ENCODE data around the gene IDUA.
A peak's percentile ranks its signal among the peaks of the same experiment; 100 is the strongest.
"Not testable (repeated sequence)": the region's sequence is repeated elsewhere in the genome, so short reads cannot be mapped to it uniquely, and the experiment has no call there.

Gene IDUA

DNA sequence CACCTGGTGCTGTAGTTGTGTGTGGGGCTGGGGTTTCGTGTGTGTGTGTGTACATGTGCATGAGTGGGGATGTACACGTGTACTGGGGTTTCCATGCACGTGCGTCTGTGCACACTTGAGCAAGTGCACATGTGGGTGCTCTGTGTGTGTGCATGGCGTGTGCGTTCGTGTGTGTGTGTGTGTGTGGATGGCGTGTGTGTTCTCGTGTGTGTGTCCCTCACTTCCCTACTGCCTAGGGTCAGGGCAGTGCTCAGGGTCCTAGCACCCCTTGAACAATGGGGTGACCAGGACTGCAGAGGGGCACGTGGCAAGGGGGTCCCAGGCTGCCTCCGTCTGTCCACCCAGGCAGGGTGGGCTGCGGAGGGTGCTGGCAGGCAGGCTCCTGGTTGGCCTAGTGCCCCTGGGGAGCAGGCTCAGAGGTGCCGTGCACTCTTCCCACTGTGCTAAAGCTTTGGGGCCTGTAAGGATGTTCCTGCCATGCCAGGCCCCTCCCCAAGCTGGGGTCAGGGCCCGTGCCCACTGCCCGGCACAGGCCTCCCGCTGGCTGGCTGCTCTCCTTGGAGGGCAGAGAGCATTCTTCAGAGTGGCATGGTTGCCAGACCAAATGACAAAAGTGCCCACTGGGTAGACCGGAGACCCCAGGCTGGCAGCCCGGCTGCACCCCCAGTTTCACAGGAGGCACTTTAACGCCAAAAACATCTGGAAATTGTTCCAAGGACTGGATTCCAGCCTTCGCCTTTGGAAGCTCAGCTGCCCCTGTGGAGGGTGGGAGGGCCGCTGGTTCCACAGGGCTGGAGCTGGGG, 53.7 kb downstream of the IDUA start:
- no peaks in the 10 kb centered on the region for H3K27me3 ChIP-seq (ENCODE audit: insufficient read depth, low read length)
- no peak overlapping the region for H3K4me3 ChIP-seq (ENCODE audit: low read length)
- peak overlapping the region; percentile 66 for H2AFZ ChIP-seq (ENCODE audit: low read depth, low read length)
- no peaks in the 10 kb centered on the region for H3K9me3 ChIP-seq (ENCODE audit: low read length)
- peaks cover 54% of the 10 kb centered on the region for H3K4me1 ChIP-seq (ENCODE audit: insufficient read depth, low read length)
- no peaks in the 10 kb centered on the region for H3K36me3 ChIP-seq (ENCODE audit: insufficient read depth, low read length)

DNA sequence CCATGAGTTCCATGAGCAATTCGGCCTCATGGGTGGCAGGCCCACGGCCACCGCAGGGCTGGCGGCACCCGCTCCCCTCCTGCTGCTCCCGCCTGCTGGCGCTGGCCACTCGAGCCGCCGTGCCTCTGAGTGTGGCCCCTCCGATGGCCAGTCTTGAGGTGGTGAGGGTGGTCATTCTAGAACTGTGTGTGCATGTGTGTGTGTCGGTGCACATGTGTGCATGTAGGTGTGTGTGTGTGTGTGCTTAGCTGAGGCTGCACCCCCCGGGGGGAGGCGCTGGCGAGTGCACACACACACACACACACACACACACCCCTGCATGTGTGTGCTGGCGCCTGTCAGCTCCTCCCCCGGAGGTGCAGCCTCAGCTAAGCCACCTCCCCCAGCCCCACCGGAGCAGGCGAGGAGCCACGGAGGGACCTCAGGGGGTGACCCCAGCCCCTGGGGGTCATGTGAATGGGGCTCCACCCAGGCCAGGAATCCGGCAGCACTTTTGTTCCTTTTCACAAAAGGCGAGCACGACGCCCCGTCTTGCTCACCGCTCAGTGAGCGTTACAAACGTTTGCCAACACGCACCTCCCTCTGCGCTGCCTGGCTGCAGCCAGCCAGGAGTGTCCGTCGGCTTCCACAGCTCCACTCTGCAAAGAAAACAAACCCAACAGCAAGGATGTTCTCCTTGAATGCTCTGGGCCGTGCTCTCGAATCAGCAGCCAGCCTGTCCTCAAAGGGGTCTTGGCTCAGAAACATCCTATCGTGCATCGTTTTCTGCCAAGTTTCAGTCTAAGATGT, 54.5 kb downstream of the IDUA start:
- Histone ChIP-seq H2AFZ (ENCODE audit: low read depth, low read length) (peak overlapping the region; percentile 66), H3K4me3 (ENCODE audit: low read length) (peak overlapping the region; percentile 14), H3K36me3 (ENCODE audit: insufficient read depth, low read length) (no peaks in the 10 kb centered on the region), H3K4me1 (ENCODE audit: insufficient read depth, low read length) (peaks cover 51% of the 10 kb centered on the region), H3K27me3 (ENCODE audit: insufficient read depth, low read length) (no peaks in the 10 kb centered on the region), H3K9me3 (ENCODE audit: low read length) (no peaks in the 10 kb centered on the region)

DNA sequence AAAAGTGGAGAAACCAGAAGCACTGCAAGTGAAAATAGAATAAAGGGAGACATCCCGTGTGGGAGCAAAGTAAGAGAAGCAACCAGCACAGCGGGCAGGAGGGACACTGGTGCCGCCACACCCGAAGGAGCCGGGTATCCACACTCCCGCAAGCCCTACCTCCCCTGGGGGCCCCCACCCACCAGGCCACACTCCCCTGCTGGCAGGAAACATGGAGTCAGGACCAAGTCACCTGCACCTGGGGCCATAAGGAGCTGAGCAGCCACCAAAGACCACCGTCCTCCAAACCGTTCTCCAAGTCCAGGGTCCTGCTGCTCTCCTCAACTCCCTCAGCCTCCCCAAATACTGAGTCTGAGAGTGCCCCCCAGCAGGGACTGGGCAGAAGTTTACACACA, 55.1 kb downstream of the IDUA start:
- no peaks in the 10 kb centered on the region for H3K9me3 ChIP-seq (ENCODE audit: low read length)
- H2AFZ ChIP-seq (ENCODE audit: low read depth, low read length): peak overlapping the region; percentile 66
- peaks cover 45% of the 10 kb centered on the region for H3K4me1 ChIP-seq (ENCODE audit: insufficient read depth, low read length)
- H3K4me3 ChIP-seq (ENCODE audit: low read length): no peak overlapping the region
- H3K27me3 ChIP-seq (ENCODE audit: insufficient read depth, low read length): no peaks in the 10 kb centered on the region
- H3K36me3 ChIP-seq (ENCODE audit: insufficient read depth, low read length): no peaks in the 10 kb centered on the region

DNA sequence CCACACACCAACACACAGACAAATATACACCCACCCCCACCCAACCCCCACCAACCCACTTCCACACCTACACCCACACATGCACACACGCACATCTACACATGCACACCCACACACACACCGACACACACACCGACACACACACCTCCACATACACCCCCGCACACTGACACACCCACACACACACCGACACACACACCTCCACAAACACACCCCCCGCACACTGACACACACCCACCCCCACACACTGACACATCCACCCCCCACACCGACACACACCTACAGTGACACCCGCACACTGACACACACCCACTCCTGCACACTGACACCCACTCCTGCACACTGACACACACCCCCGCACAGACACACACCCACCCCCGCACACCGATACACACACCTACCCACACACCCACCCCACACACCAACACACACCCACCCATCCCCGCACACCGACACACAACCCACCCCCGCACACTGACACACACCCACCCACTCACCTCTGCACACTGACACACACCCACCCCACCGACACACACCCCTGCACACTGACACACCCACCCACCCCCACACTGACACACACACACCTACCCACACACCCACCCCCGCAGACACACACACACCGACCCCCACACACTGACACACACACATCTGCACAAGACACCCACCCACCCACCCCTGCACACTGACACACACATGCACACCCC, 55.7 kb downstream of the IDUA start:
- Histone ChIP-seq H3K4me3 (ENCODE audit: low read length) (no peak overlapping the region), H3K27me3 (ENCODE audit: insufficient read depth, low read length) (no peaks in the 10 kb centered on the region), H2AFZ (ENCODE audit: low read depth, low read length) (no peak overlapping the region), H3K36me3 (ENCODE audit: insufficient read depth, low read length) (no peaks in the 10 kb centered on the region), H3K4me1 (ENCODE audit: insufficient read depth, low read length) (peaks cover 40% of the 10 kb centered on the region), H3K9me3 (ENCODE audit: low read length) (no peaks in the 10 kb centered on the region)

DNA sequence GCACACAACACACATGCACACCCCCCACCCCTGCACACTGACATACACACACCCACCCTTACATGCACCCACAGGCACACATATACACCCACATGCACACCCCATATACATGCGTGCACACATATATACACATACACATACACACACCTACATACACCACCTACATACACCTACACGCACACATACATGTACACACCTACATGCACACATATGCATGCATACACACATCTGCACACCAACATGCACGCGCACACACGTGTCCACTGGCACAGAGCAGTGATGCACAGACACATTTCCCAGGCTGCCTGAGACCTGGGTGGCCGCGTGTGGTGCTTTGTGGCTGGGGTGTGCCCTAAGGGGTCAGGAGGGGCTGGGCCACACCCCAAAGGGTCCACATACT, 56.3 kb downstream of the IDUA start:
- Histone ChIP-seq H3K4me1 (ENCODE audit: insufficient read depth, low read length) (peaks cover 33% of the 10 kb centered on the region), H3K36me3 (ENCODE audit: insufficient read depth, low read length) (no peaks in the 10 kb centered on the region), H3K9me3 (ENCODE audit: low read length) (no peaks in the 10 kb centered on the region)

DNA sequence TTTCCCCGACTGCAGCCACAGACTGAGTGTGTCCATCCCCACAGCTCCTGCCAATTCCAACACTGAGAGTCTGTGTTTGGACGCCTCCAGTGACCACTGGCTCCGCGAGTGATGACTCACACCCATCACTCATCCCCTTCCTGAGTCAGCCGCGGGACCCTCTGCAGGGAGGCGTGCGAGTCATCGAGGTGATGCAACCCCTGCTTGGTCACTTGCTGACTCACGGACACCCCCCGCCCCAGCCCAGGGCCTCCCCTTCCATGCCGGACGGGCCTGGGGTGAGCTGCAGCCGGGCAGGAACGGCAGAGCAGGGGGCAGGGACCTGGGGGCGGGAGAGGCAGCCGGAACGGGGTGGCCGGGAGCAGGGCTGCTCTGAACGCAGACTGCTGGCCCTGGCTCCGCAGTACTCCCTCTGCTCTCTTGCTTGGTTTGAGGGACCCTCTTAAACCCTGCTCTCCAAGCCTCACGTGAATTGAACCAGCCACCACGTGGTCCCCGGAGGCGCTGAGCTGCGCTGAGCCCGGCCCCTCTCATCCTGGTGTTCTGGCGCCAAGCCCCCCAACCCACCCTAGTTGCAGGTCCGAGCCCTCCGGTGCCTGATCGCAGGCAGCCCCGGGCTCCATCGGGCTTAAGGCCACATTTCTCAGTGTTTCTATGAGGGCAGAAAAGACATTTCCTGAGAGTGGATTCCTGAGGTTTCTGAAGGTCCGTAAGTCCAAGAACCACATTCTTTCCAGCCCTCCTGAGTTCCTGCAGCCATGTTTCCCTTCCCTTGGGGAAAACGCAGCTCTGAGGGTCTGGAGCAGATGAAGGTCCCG, 57.0 kb downstream of the IDUA start:
- Histone ChIP-seq H2AFZ (ENCODE audit: low read depth, low read length) (no peak overlapping the region), H3K4me1 (ENCODE audit: insufficient read depth, low read length) (peaks cover 28% of the 10 kb centered on the region)

More for the DNA sequence above, 56.3 kb downstream of the IDUA start:
- no peaks in the 10 kb centered on the region for H3K27me3 ChIP-seq (ENCODE audit: insufficient read depth, low read length)
- no peak overlapping the region for H2AFZ ChIP-seq (ENCODE audit: low read depth, low read length)
- no peak overlapping the region for H3K4me3 ChIP-seq (ENCODE audit: low read length)

DNA sequence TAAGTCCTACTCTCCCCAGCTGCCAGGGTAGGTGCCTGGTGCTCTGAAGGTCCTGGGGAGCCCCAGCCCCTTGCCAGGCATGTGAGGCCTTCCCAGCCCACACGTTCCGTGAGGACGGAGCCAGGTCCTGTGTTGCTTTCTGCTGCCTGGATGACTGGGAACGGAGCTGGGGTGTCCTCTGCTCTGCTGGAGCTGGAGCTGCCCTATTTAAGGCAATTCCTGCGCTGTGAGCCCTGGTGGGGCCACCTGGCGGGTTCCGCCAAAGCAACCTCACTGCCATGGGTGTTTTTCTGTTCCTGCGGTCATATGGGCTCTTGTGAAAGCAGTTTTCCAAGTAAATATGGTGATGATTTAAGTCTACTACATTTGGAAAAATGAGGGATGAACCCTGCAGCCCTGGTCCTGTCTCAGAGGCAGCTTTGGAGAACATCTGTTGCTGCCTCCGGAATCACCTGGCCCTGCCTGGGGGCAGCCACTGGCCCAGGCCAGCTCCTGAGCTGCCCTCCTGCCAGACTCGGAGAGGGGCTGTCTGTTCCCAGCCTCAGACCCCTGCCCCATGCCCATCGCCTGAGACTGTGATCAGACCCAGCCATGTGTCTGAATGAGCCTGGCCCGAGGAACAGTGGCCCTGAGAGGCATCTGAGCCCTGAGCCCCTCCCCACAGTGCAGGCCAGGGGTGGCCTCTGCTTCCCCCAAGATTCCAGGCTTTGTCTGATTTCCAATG, 57.8 kb downstream of the IDUA start:
- Histone ChIP-seq H3K4me3 (ENCODE audit: low read length) (no peak overlapping the region), H3K4me1 (ENCODE audit: insufficient read depth, low read length) (peaks cover 24% of the 10 kb centered on the region), H3K36me3 (ENCODE audit: insufficient read depth, low read length) (no peaks in the 10 kb centered on the region), H3K9me3 (ENCODE audit: low read length) (no peaks in the 10 kb centered on the region), H3K27me3 (ENCODE audit: insufficient read depth, low read length) (no peaks in the 10 kb centered on the region), H2AFZ (ENCODE audit: low read depth, low read length) (no peak overlapping the region)

More for the DNA sequence above, 57.0 kb downstream of the IDUA start:
- Histone ChIP-seq H3K9me3 (ENCODE audit: low read length) (no peaks in the 10 kb centered on the region), H3K27me3 (ENCODE audit: insufficient read depth, low read length) (no peaks in the 10 kb centered on the region), H3K4me3 (ENCODE audit: low read length) (no peak overlapping the region), H3K36me3 (ENCODE audit: insufficient read depth, low read length) (no peaks in the 10 kb centered on the region)

DNA sequence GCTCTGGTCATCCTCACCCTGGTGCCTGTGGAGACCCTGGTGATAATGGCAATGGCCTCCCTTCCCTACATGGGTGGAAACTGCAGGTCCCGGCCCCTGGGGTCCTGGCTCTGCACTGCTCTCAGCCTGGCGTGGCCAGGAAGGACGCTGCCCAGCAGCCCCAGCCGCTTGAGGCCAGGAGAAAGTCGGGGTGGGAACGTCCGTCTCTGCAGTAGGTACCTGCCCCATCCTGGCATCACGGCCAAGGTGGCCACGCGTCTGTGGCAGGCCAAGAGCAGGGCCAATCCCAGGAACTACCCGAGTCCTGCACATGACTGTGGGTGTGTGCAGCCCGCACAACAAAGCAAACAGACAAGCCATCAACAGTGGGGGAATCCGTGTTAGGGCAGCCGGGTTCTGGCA, 58.4 kb downstream of the IDUA start:
- Histone ChIP-seq H3K27me3 (ENCODE audit: insufficient read depth, low read length) (no peaks in the 10 kb centered on the region), H2AFZ (ENCODE audit: low read depth, low read length) (no peak overlapping the region), H3K4me1 (ENCODE audit: insufficient read depth, low read length) (peaks cover 24% of the 10 kb centered on the region), H3K9me3 (ENCODE audit: low read length) (no peaks in the 10 kb centered on the region), H3K36me3 (ENCODE audit: insufficient read depth, low read length) (no peaks in the 10 kb centered on the region), H3K4me3 (ENCODE audit: low read length) (no peak overlapping the region)

DNA sequence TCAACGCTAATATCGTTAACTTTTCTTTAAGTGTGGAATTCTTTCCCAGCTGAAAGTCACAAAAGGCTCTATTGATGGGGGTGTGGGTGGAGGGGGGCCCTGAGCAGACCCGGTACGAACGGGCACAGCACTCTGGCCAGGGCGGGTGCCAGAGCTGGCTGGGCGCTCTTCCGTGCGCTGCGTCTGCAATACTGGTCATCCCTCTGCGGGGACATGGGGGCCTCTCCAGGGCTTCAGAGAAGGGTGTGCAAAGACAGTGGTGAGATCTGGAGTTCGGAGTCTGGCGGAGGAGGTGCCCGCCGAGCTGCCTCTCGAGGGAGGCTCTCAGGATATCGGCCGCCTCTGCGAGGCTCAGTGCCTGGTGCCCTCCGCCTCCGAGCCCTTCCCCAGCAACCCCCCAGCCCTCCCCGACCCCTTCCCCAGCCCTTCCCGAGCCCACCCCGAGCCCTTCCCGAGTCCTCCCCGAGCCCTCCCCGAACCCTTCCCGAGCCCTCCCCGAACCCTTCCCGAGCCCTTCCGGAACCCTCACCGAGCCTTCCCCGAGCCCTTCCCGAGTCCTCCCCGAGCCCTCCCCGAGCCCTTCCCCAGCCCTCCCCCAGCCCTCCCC, 58.9 kb downstream of the IDUA start:
- Histone ChIP-seq H3K9me3 (ENCODE audit: low read length) (no peaks in the 10 kb centered on the region), H3K4me1 (ENCODE audit: insufficient read depth, low read length) (peaks cover 23% of the 10 kb centered on the region), H3K4me3 (ENCODE audit: low read length) (no peak overlapping the region), H2AFZ (ENCODE audit: low read depth, low read length) (no peak overlapping the region), H3K27me3 (ENCODE audit: insufficient read depth, low read length) (no peaks in the 10 kb centered on the region), H3K36me3 (ENCODE audit: insufficient read depth, low read length) (no peaks in the 10 kb centered on the region)

DNA sequence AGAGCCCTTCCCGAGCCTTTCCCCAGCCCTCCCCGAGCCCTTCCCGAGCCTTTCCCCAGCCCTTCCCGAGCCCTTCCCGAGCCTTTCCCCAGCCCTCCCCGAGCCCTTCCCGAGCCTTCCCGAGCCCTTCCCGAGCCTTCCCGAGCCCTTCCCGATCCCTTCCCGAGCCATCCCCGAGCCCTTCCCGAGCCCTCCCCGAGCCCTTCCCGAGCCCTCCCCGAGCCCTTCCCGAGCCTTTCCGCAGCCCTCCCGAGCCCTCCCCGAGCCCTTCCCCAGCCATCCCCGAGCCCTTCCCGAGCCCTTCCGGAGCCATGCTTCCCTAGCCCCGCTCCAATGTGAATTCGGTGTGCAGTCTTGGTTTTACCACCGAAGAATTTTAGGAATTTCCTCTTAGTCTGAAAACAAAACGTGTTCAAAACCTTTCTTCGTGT, 59.8 kb downstream of the IDUA start:
- not testable (repeated sequence) for H3K36me3 ChIP-seq (ENCODE audit: insufficient read depth, low read length); H3K9me3 ChIP-seq (ENCODE audit: low read length); H3K27me3 ChIP-seq (ENCODE audit: insufficient read depth, low read length); H2AFZ ChIP-seq (ENCODE audit: low read depth, low read length); H3K4me3 ChIP-seq (ENCODE audit: low read length)
- H3K4me1 ChIP-seq (ENCODE audit: insufficient read depth, low read length): peaks cover 14% of the 10 kb centered on the region

DNA sequence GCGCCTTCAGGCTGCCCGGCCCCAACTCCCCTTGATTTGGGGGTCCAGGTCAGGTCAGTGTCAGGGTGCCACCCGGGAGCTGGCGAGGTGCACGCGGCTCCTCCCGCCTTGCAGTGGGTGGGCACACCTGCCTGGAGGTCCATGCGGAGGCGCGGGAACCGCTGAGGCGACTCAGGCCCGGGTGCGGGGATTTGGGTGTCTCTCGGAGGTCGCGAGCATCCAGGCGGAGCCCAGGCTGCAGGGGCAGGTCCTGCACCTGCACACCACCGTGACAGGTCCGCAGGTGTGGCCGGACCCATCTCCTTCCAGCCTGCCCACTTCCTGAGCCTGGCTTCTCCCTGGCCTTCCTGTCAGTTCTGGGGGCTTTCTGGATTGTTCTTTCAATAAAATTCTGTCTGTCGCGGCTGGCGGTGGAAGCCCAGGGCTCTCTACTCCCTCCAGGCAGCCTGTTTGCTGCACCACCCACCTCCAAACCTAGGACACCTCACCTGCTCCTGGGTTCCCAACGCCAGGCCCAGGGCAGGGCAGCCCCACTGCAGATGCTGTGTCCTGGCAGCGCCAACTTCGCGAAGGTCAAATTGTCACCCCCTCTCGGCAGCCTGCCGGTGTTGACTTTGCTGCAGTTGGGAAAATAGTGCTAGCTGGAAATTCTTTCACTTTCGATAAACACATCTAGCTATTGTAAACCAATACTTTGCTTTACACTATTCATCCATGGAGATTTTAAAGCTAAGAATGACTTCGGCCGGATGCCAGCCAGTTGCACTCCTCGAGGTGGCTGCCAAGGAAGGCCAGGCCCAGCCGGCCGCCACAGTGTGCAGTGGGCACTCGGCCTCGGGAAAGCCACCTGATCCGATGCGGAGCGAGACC, 60.5 kb downstream of the IDUA start:
- H3K27me3 ChIP-seq (ENCODE audit: insufficient read depth, low read length): peaks cover 9% of the 10 kb centered on the region
- peaks cover 8% of the 10 kb centered on the region for H3K4me1 ChIP-seq (ENCODE audit: insufficient read depth, low read length)
- H3K9me3 ChIP-seq (ENCODE audit: low read length): peaks cover 5% of the 10 kb centered on the region
- no peaks in the 10 kb centered on the region for H3K36me3 ChIP-seq (ENCODE audit: insufficient read depth, low read length)
- H3K4me3 ChIP-seq (ENCODE audit: low read length): no peak overlapping the region
- H2AFZ ChIP-seq (ENCODE audit: low read depth, low read length): no peak overlapping the region
